ENCODE measurements around the gene RPS6KA2. TPM values are rescaled to one million over a fixed set of nuclear protein-coding genes. Genes with fewer than 3 reads are reported as not detected.

RPS6KA2 gene
- total RNA-seq, 2 donors from 2014 or later, result 78.6 to 131 TPM

DNA sequence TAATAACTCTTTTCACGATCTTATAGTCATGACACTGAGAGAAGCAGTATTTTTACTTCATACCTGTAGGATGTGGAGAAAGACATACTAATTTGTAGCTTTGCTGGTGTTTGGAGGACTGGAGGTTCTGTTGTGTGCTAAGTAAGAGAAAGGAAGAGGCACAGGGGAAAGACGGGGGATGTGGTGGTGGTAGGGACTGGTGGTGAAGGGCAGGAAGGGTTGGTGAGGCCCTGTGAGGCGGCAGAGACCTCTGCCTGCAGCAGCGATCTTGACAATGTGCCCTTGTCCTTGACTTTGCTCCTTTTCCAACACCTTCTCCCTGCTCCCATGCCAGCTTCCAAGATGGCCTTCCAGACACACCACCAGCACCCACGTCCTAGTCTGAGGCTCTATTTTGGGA is 211.7 kb downstream of the RPS6KA2 start:
- TF ChIP-seq, protein P1, sequence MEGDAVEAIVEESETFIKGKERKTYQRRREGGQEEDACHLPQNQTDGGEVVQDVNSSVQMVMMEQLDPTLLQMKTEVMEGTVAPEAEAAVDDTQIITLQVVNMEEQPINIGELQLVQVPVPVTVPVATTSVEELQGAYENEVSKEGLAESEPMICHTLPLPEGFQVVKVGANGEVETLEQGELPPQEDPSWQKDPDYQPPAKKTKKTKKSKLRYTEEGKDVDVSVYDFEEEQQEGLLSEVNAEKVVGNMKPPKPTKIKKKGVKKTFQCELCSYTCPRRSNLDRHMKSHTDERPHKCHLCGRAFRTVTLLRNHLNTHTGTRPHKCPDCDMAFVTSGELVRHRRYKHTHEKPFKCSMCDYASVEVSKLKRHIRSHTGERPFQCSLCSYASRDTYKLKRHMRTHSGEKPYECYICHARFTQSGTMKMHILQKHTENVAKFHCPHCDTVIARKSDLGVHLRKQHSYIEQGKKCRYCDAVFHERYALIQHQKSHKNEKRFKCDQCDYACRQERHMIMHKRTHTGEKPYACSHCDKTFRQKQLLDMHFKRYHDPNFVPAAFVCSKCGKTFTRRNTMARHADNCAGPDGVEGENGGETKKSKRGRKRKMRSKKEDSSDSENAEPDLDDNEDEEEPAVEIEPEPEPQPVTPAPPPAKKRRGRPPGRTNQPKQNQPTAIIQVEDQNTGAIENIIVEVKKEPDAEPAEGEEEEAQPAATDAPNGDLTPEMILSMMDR (IDR thresholded peaks at IDR 0.05), result no peak
- Histone ChIP-seq H3K4me3 (no peak overlapping the region), H3K27me3 (no peaks in the 10 kb centered on the region), H3K36me3 (peaks cover 40% of the 10 kb centered on the region), H3K27ac (no peak overlapping the region), H3K9me3 (no peaks in the 10 kb centered on the region), H3K4me1 (no peaks in the 10 kb centered on the region)
- no peak for DNase-seq (ENCODE audit: low spot score)

DNA sequence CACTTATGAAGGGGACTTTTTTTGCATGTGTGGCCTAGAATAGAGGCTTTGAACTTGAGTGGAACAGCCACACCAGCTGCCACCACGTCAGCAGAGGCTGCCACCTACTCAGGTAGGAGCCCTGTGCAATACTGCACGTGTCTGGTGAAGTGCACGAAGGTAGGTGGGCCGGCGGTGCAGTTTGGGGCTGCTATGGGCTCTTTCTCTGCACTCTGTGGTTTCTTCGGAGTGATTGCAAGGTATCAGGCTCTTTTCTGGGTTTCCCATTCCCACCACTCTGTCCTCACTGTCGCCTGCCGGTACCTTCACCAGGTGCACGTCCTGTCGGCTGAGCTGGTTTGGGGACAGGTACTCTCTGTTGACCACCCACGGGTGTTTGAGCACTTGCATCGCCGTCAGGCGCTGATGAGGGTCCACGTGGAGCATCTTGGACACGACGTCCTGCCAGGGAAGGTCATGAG is 213.5 kb downstream of the RPS6KA2 start:
- H3K27ac ChIP-seq, result no peak overlapping the region
- H3K9me3 ChIP-seq, result no peaks in the 10 kb centered on the region
- H3K4me3 ChIP-seq, result no peak overlapping the region
- TF ChIP-seq, protein P1 (IDR thresholded peaks at IDR 0.05), result no peak
- H3K27me3 ChIP-seq, result no peaks in the 10 kb centered on the region
- DNase-seq (ENCODE audit: low spot score), result no peak
- no peaks in the 10 kb centered on the region for H3K4me1 ChIP-seq
- H3K36me3 ChIP-seq, result peaks cover 27% of the 10 kb centered on the region

DNA sequence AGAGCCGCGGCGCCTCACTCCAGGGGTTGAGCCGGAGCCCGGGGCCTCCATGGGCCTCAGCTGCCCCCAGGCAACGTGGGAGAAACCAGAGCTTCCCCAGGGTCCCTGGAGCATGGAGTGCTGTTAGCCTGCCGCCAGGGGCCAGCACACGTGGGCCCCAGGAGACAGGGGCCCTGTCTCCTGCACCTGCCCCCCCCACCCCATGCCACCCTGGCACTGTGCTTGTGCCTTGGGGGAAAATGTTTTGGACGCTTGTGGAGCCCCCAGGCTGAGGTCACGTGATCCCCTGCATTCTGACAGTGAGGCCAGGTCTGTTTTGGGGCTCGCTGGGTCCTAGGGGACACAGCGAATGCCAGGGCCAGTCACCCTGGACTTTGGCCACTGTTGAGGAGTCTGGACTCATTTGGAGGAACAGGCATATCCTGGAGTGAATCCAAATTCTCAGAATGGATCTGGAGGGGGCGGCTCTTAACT is 214.1 kb downstream of the RPS6KA2 start:
- DNase-seq (ENCODE audit: low spot score), result no peak
- H3K4me3 ChIP-seq, result no peak overlapping the region
- peaks cover 21% of the 10 kb centered on the region for H3K36me3 ChIP-seq
- no peaks in the 10 kb centered on the region for H3K4me1 ChIP-seq
- no peak overlapping the region for H3K27ac ChIP-seq
- TF ChIP-seq, protein P1 (IDR thresholded peaks at IDR 0.05), result no peak
- H3K27me3 ChIP-seq, result no peaks in the 10 kb centered on the region
- H3K9me3 ChIP-seq, result no peaks in the 10 kb centered on the region

DNA sequence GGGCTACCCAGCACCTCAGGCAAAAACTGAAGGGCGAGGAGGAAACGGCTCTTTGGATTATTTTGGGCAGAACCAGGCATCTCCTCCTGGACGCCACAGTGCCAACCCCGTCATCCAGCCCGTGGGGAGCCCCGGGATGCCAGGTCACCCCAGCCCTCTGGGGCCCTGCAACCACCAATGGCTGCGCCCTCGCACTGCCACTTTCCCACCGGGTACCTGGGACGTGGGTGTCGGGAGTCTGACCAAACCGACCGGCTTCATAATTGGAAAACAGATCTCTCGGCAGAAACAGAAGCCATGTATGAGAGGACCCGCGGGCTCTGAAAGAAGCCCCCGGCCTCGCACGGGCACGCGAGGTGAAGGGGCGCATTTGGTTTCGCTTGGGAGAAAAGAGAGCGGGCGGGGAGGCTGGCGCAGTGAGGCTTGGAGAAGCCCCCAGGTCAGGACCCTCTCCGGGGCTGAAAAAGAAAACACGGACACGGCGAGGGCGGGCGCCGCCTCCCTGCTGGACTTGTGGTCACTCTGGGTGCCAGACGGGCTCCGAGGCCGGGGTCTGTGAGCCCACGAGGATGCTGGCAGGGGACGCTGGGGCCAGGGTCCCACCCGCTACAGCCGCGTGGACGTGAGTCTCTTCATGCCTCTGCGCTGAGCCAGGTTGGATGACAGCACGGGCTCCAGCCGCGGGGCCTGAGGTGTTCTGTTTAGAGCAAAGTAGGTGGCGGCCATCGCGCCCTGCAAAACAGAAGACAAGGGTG is 214.7 kb downstream of the RPS6KA2 start:
- H3K36me3 ChIP-seq, result peaks cover 15% of the 10 kb centered on the region
- H3K4me1 ChIP-seq, result no peaks in the 10 kb centered on the region
- no peaks in the 10 kb centered on the region for H3K9me3 ChIP-seq
- no peaks in the 10 kb centered on the region for H3K27me3 ChIP-seq
- DNase-seq (ENCODE audit: low spot score), result no peak
- H3K27ac ChIP-seq, result no peak overlapping the region
- TF ChIP-seq, protein P1 (IDR thresholded peaks at IDR 0.05), result no peak
- H3K4me3 ChIP-seq, result no peak overlapping the region

DNA sequence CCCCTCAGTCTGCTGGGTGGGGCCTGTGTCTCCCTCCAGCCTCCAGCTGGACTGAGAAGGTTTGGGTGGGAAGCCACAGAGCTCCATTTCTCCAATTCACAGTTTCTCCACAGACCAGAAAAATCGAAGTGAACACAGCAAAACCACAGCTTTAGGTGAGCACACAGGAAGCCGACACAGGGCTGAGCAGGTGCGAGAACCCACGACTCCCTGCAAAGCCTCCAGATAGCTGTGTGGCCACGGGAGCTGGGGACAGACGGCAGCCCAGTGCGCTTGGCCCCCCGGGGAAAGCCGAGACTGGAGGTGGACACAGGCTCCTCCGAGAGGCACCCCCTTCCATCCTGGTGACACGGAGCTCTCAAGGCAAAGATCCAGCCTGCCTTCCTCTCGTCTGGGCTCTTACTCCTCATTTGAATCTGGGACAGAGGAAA is 215.3 kb downstream of the RPS6KA2 start:
- peaks cover 9% of the 10 kb centered on the region for H3K36me3 ChIP-seq
- H3K27ac ChIP-seq, result no peak overlapping the region

More for the DNA sequence above, 215.3 kb downstream of the RPS6KA2 start:
- no peak overlapping the region for H3K4me3 ChIP-seq
- TF ChIP-seq, protein P1 (IDR thresholded peaks at IDR 0.05), result no peak
- H3K27me3 ChIP-seq, result no peaks in the 10 kb centered on the region
- H3K4me1 ChIP-seq, result no peaks in the 10 kb centered on the region
- no peaks in the 10 kb centered on the region for H3K9me3 ChIP-seq
- no peak for DNase-seq (ENCODE audit: low spot score)

Measured in right atrium auricular region (tissue), 2 donors.